Measurements from ENCODE around the gene RABGEF1. TPM values are rescaled to one million over a fixed set of nuclear protein-coding genes. Genes with fewer than 3 reads are reported as not detected.
"Not testable (repeated sequence)": the region's sequence is repeated elsewhere in the genome, so short reads cannot be mapped to it uniquely, and the experiment has no call there.

Gene RABGEF1
- total RNA-seq, 1 donor from 2014 or later = 14.9 TPM

DNA sequence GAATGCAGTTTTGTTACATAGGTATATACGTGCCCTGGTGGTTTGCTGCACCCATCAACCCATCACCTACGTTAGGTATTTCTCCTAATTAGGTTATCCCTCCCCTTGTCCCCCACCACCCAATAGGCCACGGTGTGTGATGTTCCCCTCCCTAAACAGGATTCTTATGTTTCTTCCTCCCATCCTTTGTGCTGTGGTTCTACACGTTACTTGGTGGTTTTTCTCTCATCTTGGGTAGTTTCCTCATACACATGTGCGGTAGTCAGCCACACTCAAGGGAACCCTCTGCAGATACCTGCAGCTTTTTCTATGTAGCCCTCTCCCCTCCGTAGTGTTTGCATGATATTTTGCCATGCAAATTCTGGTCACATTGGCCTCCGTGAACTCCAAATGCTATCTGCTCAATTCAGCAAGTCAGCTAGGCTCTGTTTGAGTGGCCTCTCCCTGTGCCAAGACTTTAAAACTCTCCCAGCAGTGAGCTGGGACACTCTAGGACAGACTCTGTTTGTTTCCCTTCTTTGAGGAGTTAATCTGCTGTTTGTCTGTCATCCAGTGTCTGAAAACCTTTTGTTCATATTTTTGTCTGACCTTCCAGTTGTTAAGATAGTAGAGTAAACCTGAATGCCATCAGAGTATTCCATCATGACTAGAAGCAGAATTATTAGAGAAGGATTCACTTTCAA lies 41.0 kb downstream of the RABGEF1 start:
- intact Hi-C loops (cut with DNase I) = no loop called here
- DNase-seq = no peak

DNA sequence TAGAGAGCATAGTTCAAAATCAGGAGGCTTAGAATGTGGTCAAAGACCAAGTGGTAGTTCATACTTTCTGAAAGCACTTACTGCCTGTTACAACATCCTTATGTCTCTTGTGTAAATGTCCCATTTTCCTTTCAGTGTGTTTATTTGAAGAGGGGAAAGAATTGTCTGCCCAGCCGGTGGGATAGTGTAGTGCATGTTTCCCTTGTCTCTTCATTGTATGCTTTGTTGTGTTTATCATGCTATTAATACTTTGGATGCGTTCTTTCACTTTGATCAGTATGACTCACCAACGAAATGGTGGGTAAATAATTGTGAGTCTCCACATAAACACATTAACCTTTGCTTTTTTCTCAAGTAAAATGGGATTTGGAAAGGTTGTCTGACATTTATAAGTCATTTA lies 42.3 kb downstream of the RABGEF1 start:
- DNase-seq; ATAC-seq (ENCODE audit: poor library complexity); intact Hi-C loops (cut with DNase I): not testable (repeated sequence)

More for the DNA sequence above, 41.0 kb downstream of the RABGEF1 start:
- peak; percentile 88 for ATAC-seq (ENCODE audit: poor library complexity)

DNA sequence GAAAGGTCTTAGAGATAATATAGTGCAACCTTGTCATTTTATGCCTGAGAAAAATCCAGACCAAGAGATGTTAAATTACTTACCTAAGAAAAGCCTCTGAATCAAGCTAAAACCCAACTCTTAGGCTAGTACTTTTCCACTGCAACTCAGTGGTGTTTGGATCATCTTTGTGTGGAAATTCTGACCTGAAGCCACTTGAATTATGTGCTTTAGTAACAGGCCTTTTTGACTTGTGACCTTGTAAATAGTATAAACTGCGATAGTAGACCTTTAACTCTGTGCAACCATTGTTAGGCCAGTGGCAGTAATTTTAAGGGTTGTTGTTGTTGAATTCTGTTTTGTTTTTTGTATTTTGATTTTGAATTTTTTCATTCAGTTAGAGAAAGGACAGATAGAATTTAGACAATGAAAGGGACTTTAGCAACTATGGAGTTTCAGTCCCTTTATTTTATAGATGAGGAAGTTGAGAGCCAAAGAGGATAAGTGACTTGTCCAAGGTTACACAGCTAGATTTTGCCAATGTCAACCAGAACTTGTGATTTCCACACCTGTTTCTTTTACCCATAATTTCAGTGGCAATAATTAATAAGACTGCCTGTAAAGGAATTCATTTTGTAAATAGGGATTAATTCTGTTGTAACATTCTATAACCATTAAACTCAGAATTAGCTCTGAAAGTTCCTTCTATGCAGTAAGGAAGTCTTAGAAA lies 43.5 kb downstream of the RABGEF1 start:
- ATAC-seq (ENCODE audit: poor library complexity); DNase-seq; intact Hi-C loops (cut with DNase I): not testable (repeated sequence)

DNA sequence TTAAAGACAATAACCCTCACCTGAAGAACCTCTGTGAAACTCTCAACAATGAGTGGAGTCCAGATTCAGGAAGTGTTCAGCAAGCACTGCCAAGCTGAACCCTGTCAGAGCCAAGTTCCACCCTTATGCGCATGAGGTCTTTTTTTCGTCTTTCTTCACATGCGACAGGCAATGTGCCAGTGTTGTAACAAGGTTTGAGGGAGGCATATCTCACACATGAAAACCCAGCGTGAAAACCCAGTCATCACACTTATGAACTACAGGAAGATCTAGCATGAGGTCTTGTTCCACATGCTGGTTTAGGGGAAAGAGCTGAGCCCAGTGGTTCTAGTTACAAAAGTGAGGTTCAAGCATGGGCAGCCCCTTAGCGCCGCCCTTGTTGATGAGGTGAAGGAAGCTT lies 49.7 kb downstream of the RABGEF1 start:
- intact Hi-C loops (cut with DNase I) = no loop called here
- no peak for DNase-seq
- ATAC-seq (ENCODE audit: poor library complexity) = peak; percentile 27

DNA sequence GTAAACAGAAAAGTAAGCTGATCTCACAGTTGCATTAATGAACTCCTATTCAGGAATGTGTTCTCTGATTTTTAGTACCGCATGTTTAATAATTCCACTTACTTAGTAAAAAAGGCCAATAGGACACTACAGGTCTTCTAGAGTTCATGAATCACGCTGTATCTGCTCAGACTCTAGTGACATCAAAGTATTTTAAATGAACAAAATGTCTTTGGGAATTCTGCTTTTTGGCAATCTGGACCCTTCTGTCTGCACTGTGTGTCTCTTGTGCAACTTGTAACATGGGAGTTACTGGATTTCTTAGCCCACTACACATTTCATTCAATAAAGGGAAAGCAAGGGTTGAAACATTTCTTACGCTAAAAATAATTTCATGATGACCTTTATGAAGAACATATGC lies 50.2 kb downstream of the RABGEF1 start:
- ATAC-seq (ENCODE audit: poor library complexity) (no peak), DNase-seq (no peak)
- intact Hi-C loops (cut with DNase I) = no loop called here

DNA sequence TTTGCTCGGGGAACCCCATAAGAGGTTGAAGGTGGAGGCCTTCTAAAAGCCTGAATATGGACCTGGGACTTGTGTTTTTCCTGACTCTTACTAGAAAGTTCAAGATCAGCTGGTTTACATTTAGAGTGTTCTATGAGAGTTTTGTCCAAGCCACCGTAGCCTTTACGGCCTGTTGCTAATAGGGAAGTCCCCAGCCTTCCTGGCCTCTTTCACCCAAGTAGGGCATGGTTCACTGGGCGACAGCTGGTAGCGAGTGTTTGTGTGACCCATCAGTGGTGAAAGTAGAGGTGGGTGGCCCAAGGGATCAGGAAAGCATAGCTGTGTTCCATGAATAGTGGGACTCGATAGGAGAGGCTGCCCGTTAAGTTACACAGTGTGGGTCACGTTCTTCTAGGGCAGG lies 60.1 kb downstream of the RABGEF1 start:
- ATAC-seq (ENCODE audit: poor library complexity) = no peak
- intact Hi-C loops (cut with DNase I) = no loop called here

DNA sequence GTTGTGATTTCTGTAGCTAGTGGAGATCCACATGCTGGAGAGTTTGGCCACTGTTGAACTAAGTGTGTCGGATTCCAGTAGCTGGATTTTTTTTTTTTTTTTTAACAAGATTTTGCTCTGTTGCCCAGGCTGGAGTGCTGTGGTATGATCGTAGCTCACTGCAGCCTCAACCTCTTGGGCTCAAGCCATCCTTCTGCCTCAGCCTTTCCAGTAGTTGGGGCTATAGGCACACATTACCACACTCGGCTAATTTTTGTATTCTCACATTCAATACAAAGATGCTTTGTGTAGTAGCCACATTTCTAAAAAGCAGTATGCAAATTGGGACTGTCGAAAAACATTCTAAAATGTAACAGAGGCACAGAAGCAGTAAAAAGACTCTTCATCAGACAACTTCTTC lies 63.5 kb downstream of the RABGEF1 start:
- ATAC-seq (ENCODE audit: poor library complexity) (no peak), DNase-seq (no peak)
- intact Hi-C loops (cut with DNase I) = no loop called here

More for the DNA sequence above, 60.1 kb downstream of the RABGEF1 start:
- no peak for DNase-seq

DNA sequence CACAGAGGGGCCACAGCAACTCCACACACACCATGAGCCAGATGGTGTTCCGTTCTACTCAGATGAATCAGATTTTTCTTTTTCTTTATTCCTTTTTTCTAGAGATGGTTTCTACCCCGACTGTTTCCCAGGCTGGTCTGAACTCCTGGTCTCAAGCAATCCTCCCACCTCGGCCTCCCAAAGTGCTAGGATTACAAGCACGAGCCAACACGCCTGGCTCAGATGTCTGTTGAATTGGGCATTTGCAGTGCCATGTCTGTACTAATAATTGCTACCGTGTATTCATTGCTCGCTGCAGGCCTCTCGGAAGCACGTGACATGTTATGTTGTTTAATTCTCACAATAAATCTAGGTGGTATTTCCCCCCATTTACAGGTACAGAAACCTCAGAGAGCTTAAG lies 67.2 kb downstream of the RABGEF1 start:
- DNase-seq (no peak), ATAC-seq (ENCODE audit: poor library complexity) (no peak)
- intact Hi-C loops (cut with DNase I) = no loop called here

DNA sequence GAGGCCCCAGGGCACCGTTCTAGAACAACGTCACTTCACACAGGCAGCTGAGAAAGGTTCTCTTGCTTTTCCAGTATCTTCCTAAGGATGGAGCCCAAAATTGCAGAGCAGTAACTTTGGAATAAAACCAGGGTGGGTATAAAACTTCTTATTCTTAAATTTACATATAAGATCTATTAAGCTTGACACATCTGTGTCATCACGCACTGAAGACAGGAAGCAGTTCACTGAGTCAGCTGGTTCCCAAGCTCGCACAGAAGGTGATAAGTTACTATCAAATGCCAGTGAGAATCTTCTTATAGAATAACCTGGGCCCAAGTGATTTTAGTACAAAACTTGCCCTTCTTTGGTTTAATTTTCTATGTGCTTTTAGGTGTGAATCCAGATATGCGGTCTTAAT lies 70.2 kb downstream of the RABGEF1 start:
- ATAC-seq (ENCODE audit: poor library complexity) (no peak), DNase-seq (no peak)
- intact Hi-C loops (cut with DNase I) = no loop called here

DNA sequence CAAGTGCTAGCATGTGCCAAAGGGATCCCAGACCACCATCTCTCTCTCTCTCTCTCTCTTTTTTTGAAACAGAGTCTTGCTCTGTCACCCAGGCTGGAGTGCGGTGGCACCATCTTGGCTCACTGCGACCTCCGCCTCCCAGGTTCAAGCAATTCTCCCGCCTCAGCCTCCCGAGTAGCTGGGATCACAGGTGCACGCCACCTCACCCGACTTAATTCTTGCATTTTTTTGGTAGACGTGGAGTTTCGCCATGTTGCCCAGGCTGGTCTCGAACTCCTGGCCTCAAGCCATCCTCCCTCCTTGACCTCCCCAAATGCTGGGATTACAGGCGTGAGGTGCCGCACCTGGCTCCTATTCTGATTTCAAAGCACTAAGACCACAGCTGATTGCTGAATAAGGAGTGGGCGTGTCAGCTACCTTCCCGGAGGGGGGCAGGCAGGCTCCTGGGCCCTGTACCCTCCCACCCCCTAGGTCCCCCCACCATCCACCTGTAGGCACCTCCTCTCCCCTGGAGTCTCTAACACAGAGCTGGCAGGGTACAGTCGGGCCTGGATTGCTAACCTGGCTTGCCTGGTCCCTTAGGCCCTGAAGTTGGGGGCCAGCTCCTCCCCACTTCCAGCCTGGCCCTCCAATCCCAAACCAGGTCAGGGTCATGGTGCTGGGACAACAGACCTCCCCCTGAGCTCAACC lies 74.8 kb downstream of the RABGEF1 start:
- DNase-seq; ATAC-seq (ENCODE audit: poor library complexity); intact Hi-C loops (cut with DNase I): not testable (repeated sequence)

DNA sequence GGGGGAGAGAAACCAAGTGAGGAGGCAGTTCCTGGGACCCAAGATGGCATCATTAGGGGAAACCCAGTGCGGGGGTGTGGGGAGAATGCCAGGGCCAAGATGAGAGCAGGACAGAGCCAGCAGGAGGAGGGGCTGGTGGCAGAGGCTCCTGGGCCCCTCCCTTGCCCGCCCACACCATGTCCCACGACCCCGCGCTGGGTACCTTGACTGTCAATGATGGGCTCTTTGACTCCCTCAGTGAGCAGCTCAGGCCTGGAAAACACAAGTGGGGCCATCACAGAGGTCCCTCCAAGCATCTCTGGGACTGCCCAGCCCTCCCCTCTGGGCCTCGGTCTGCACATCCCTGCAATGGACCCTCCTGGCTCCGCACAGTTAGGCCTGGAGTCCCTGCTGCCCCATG lies 75.4 kb downstream of the RABGEF1 start:
- ATAC-seq (ENCODE audit: poor library complexity) = no peak
- intact Hi-C loops (cut with DNase I) = no loop called here
- DNase-seq = no peak

DNA sequence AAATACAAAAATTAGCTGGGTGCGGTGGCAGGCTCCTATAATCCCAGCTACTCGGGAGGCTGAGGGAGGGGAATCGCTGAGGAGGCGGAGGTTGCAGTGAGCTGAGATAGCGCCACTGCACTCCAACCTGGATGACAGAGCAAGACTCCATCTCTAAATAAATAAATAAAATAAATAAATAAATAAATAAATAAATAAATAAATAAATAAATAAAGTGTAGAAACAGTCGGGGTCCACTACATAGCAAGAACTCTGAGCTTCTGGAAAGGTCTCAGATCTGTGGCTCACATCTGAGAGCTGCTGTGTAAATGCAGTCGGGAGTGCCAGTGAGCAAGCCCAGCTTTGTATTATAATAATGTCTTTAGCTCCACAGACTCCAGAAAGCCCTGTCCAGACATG lies 76.1 kb downstream of the RABGEF1 start:
- ATAC-seq (ENCODE audit: poor library complexity); intact Hi-C loops (cut with DNase I); DNase-seq: not testable (repeated sequence)

DNA sequence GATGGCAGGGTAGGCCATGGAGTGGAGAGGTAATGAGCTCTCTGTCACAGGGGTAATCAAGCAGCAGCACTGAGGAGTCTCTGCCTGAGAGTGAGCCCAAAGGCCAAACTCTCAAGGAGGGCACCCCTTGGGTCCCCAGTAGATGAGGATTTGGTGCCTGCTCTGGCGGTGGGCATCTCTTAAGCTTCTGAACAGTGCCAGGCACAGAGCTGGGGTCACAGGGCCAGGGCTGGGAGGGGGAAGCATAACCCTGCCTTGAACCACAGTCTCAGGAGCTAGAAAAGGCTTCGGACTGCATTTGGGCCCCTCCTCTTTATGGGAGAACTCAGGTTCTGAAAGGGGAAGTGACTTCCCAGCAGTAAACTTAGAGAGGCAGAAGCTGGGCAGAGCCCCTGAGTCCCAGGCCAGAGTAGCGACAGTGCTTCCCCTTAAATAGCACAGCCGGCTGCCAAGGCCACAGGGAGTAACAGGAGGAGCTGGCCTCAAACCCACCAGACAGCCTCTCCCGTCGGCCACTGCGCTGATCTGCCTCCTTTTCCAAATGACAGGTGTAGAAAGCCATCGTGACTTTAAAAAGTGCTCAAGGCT lies 76.8 kb downstream of the RABGEF1 start:
- DNase-seq; intact Hi-C loops (cut with DNase I): not testable (repeated sequence)
- ATAC-seq (ENCODE audit: poor library complexity) = peak; percentile 85

DNA sequence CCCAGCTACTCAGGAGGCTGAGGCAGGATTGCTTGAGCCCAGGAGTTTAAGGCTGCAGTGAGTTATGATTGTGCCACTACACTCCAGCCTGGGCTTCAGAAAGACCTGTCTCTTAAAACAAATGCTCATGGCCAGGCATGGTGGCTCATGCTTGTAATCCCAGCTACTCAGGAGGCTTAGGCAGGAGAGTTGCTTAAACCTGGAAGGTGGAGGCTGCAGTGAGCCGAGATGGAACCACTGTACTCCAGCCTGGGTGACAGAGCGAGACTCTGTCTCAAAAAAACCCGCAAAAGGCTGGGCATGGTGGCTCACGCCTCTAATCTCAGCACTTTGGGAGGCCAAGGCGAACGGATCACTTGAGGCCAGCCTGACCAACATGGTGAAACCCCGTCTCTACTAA lies 77.4 kb downstream of the RABGEF1 start:
- ATAC-seq (ENCODE audit: poor library complexity); DNase-seq; intact Hi-C loops (cut with DNase I): not testable (repeated sequence)

DNA sequence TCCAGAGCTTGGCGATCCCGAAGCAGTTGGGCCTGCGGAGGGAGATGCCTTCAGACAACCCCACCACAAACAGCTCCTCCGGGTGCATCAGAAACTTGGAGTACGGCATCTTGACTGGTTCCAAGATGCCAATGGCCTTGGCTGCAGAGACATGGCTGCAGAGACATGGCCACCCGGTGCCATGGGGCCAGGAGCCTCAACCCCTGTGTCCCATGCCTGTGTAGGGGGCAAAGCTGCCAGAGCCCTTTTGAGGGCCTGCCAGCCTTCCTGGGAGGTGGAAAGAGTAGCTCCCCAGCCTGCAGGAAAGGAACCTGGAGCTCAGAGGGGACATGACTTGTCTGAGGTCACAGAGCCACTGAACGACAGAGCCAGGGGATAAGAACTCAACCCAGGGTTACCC lies 83.5 kb downstream of the RABGEF1 start:
- ATAC-seq (ENCODE audit: poor library complexity) = no peak
- intact Hi-C loops (cut with DNase I) = no loop called here
- no peak for DNase-seq

DNA sequence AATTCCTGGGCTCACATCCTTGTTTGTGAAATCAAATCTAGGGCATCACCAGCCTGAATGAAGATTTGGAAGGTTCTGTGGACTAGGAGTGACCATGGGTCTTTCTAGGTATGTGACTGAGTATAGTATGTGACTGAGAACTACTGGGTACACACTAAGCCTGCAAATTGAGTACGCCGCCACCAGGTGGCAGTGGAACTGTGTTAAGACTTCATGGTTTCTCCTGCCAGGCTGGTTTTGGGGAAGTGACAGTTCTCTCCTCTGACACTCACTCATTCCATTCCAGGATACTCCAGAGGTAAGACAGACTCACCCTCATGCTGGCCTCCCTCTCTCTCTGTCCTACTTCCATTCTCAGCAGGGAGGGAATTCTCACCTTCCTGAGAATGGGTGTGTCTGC lies 85.0 kb downstream of the RABGEF1 start:
- peak; percentile 51 for DNase-seq
- intact Hi-C loops (cut with DNase I); ATAC-seq (ENCODE audit: poor library complexity): not testable (repeated sequence)

DNA sequence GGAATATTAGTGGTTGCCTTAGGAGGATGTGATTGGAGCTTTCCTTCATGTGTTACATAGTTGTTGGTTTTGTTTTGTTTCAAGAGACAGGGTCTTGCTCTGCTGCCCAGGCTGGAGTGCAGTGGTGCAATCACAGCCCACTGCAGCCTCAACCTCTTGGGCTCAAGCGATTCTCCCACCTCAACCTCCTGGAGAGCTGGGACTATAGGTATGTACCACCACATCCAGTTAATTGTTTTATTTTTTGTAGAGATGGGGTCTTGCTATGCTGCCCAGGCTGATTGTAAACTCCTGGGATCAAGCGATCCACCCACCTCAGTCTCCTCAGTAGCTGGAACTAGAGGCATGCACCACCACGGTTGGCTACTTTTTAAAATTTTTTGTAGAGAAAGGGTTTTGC lies 86.1 kb downstream of the RABGEF1 start:
- ATAC-seq (ENCODE audit: poor library complexity) (no peak), DNase-seq (no peak)
- intact Hi-C loops (cut with DNase I) = no loop called here

DNA sequence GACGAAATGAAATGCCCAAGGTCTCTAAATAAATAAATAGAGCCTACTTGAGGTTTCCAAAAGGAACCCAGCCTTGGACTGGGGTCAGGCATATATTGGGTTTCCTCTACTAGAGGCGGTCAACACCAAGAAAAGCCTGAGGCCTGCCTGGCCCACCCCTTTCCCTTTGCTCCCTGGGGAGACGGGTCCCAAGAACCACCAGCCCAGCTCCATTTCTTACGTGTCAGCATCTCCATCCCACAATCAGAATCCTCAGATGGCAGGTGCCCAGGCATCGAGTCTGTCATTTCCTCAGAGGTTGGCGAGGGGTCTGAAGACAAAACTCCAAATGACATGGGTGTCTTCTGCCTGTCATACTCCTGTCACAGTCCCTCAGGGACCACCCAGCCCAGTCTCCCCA lies 90.4 kb downstream of the RABGEF1 start:
- intact Hi-C loops (cut with DNase I); DNase-seq; ATAC-seq (ENCODE audit: poor library complexity): not testable (repeated sequence)

Data from Right ventricle myocardium superior (tissue), 1 donor.